ENCODE measurements around the gene RNF167. TPM values are rescaled to one million over a fixed set of nuclear protein-coding genes. Genes with fewer than 3 reads are reported as not detected.

The RNF167 gene
- total and polyA plus RNA-seq, 2 of the 8 experiments (the other 6 are each of a cell fraction or from before 2014, with no cell fraction given): 140 to 281 TPM

GRCh38 chr17:4968486-4969046, 28.5 kb downstream of the RNF167 start (continued):
- peak; percentile 28; the same call in 1 of the 2 replicates for TF ChIP-seq USF2 (IDR thresholded peaks at IDR 0.05; ENCODE audit: low read length)
